SK-N-SH treated with all-trans-retinoic acid at 6 μM for 48 hours (cell line): ENCODE results near the gene ADGRF4.

Experiments
- BACH2 ChIP-seq: fragments of 250-450 bp; sonication (Bioruptor Pico); IDR thresholded peaks from 2 replicates; pipeline ENCODE4 v1.9.0; 2021; ENCODE audit warnings: mild to moderate bottlenecking, borderline replicate concordance
- CSDC2 ChIP-seq: fragments of 250-450 bp; sonication (Bioruptor Pico); IDR thresholded peaks from 2 replicates; pipeline ENCODE4 v1.5.0; 2020; ENCODE audit warnings: mild to moderate bottlenecking, moderate library complexity
- ISL1 ChIP-seq: fragments of 250-450 bp; sonication (Bioruptor Pico); IDR thresholded peaks from 2 replicates; pipeline ENCODE4 v2.1.2; 2022; ENCODE audit warnings: mild to moderate bottlenecking, moderate library complexity
- OSR1 ChIP-seq: fragments of 250-450 bp; sonication (Bioruptor Pico); IDR thresholded peaks from 2 replicates; pipeline ENCODE4 v1.8.0; 2022; ENCODE audit warnings: moderate library complexity, mild to moderate bottlenecking, inconsistent platforms
- SNAI2 ChIP-seq: fragments of 250-450 bp; sonication (Bioruptor Pico); IDR thresholded peaks from 2 replicates; pipeline ENCODE4 v1.5.0; 2020; ENCODE audit warnings: mild to moderate bottlenecking, moderate library complexity
- TOX ChIP-seq: fragments of 250-450 bp; sonication (Bioruptor Pico); IDR thresholded peaks from 2 replicates; pipeline ENCODE4 v1.8.0; 2021; ENCODE audit warnings: mild to moderate bottlenecking, moderate library complexity, borderline replicate concordance
- TSHZ2 ChIP-seq: fragments of 250-450 bp; sonication (Bioruptor Pico); IDR thresholded peaks from 2 replicates; pipeline ENCODE4 v1.5.0; 2020; ENCODE audit warnings: mild to moderate bottlenecking, moderate library complexity
- ZFP3 ChIP-seq: fragments of 250-450 bp; sonication (Bioruptor Pico); IDR thresholded peaks from 2 replicates; pipeline ENCODE4 v1.5.0; 2020; ENCODE audit warnings: mild to moderate bottlenecking, moderate library complexity
- ZNF565 ChIP-seq: fragments of 450-650 bp; formaldehyde crosslinking; conservative IDR thresholded peaks from 2 replicates; pipeline ENCODE4 v1.5.0; 2020; ENCODE audit warnings: low read depth, mild to moderate bottlenecking, moderate library complexity
- TF ChIP-seq, protein P1 (sequence below): fragments of 250-450 bp; sonication (Bioruptor Pico); IDR thresholded peaks from 2 replicates; pipeline ENCODE4 v1.8.0; 2020; ENCODE audit warnings: mild to moderate bottlenecking, moderate library complexity, borderline replicate concordance

GRCh38 chr6:47654255-47654654, 44.1 kb upstream of the ADGRF4 start:
- TF ChIP-seq SNAI2 (CRISPR knock-in tag) (no peak), OSR1 (no peak), ZNF565 (CRISPR knock-in tag) (no peak), TSHZ2 (CRISPR knock-in tag) (no peak), ZFP3 (no peak), CSDC2 (CRISPR knock-in tag) (no peak), TOX (CRISPR knock-in tag) (no peak), BACH2 (no peak), ISL1 (CRISPR knock-in tag) (no peak)
- TF ChIP-seq, protein P1, sequence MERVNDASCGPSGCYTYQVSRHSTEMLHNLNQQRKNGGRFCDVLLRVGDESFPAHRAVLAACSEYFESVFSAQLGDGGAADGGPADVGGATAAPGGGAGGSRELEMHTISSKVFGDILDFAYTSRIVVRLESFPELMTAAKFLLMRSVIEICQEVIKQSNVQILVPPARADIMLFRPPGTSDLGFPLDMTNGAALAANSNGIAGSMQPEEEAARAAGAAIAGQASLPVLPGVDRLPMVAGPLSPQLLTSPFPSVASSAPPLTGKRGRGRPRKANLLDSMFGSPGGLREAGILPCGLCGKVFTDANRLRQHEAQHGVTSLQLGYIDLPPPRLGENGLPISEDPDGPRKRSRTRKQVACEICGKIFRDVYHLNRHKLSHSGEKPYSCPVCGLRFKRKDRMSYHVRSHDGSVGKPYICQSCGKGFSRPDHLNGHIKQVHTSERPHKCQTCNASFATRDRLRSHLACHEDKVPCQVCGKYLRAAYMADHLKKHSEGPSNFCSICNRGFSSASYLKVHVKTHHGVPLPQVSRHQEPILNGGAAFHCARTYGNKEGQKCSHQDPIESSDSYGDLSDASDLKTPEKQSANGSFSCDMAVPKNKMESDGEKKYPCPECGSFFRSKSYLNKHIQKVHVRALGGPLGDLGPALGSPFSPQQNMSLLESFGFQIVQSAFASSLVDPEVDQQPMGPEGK (CRISPR knock-in tag) = no peak
